GM19467 (cell line): ENCODE results near the gene PDE1A.

Source experiments
- ATAC-seq: cut with Tn5 transposase; IDR thresholded peaks from one replicate; pipeline ENCODE4 v1.9.1; 2021; ENCODE audit warnings: mild to moderate bottlenecking, moderate library complexity; ENCODE audit not compliant: unreplicated experiment

PDE1A gene

DNA sequence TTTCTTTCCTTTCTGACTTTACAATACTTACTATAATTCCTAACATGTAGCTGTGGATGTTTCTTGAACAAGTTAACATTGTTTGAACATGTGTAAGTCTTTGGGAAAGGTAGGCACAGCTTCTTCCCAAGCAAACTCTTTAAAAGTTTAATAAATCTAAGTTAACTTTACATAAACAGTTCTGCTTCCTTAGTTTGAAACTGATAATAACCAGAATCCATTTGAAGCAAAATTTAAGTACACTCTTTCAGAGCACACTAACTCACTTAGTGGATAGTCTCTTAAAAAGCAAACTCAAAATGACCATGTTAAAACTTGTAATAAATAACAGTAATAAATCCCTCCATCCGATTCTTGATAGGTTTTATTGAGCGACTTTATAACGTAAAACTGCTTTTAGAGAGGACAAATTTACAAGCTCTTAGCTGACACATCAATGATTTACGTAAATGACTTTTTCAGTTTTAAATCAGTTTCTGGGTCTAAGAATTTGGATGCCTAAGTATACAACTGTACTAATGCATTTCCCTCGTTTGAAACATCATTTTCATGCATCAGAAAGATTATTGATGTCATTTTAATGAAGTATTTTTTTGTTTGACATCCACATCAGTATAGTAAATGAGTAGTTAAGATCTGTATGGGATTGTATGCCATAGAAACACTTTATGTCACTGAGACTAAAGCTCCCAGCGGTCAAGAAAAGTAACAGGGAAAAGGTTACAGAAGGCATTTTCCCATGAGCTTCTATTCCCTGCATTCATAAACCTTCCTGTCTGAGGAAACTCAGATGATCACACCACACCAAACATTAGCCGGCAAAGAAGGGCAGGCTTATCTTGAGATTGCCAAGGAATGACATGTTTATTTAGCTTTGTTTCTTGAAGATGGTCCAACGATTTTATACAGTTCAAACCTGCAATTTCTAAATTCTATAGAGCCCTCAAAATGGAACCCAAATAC, 67.5 kb downstream of the PDE1A start:
- ATAC-seq, result no peak

DNA sequence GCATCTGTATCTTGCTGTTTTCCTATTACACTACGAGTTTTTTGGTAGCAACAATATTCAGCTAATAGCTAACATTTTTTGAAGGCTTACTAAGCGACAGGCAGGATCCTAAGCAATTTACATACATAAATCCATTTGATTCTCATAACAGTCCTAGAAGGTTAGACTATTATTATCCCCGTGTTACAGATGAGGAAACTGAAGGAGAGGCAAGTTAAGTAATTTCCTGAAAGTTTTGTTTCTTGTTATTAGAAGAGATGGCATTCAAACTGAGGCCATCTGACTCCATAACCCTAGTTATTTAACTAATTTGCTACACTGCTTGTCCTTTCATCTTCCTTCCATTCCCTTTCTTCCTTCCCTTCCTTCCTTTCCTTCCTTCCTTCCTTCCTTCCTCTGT, 68.2 kb downstream of the PDE1A start:
- no peak for ATAC-seq

DNA sequence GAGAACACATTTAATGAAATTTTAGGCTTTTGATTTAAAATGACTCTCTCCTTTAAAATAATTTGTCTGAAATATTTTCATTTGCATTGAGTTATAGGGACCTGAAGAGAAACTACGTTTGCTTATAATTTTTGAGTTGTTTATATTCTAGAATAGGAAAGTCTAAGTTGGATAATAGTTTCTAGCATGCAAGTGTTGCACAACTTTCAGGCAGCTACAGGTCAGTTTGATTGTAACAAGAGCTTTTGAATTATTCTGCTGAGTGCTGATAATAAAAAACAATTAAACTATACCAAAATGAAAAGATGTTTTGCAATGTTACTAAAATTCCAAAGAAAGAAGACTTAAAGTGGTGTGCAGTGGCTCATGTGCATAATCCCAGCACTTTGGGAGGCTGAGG, 71.0 kb downstream of the PDE1A start:
- ATAC-seq, result no peak

DNA sequence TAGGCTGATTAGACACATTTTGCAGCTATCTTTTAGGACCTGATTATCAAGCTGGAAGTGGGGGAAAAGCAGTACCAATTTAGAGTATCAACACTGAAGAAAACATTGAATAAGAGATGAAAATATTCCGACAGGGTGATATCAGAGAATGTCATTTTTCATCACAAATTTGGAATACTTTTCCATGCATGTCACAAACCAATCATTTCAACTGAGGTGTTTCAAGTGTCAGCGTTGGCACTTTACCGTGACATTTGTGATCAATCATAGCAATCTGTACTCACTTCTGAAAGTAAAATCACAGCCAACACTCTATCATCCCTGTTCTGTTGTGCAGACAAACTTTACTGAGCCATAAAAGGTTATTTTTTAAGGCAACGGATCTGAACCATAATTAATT, 75.4 kb downstream of the PDE1A start:
- ATAC-seq, result no peak

DNA sequence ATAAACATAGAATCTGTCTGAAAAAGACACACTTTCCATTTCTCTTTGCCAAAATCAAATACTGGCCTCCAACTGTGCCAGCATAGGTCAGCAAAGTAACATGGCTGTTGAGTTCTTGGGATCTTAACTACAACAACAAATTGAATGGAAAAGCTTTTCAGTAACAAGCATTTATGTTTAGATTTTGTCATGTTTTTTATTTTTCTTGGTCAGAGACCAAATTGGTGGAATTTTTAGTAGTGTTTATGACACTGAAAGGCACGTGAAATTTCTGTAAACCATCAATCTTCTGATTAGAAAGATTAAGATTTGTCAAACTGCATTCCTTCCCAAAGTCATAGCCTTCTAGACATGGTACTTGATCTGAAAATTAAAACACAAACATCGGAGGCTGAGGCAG, 77.6 kb downstream of the PDE1A start:
- no peak for ATAC-seq

DNA sequence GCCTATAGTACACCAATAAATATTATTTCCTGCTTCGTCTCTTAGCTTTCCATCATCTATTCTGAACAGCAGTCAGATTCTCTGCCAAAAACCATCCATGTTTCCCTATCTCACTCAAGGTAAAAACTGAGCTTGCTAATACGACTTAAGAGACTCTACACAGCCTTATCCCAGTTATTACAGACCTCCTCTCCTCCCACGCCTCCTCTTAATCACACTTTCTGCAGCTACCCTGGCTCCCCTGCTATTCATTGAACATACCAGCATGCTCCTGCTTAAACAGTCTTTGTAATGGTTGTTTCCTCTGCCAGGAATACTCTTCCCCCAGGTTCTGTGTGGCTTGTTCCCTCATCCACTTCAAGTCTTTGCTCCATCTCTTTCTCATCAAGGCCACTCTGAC, 81.5 kb downstream of the PDE1A start:
- no peak for ATAC-seq

DNA sequence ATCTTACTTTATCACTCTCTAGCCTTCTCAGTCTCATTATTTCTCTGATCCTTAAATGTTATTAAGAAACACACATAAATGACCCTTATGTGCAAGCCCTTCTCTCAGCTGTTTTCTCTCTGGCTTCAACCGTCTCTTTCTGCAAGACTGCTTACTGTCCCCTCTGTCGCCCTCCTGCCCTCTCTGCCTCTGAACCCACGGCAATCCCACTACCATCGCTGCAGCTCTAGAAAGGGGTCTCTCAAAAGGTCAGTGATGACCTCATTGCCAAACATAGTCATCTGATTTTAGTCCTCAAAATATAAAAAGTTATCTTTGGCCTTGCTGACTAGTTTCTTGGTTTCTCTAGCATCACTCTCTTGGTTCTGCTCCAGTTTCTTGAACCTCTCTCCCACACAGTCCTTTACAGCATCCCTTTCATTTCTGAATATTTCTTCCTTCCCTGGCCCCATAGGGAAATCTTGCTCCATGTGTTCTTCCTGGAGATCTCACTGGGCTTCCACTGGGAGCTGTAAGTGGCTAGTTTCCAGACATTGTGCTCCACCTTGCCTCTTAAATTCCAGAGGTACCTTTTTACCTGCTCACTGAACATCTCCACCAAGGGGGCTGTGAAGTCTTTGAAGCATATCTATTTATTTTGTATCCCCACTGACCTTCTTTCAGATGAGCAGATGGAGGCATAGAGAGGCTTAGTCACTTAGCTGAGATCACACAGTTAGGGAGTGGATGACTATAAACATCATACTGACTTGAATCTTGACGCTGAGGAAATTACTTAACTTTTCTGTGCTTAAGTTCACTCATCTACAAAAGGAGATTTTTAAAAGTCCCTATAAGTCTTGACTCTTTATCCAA, 96.2 kb downstream of the PDE1A start:
- ATAC-seq, result no peak

DNA sequence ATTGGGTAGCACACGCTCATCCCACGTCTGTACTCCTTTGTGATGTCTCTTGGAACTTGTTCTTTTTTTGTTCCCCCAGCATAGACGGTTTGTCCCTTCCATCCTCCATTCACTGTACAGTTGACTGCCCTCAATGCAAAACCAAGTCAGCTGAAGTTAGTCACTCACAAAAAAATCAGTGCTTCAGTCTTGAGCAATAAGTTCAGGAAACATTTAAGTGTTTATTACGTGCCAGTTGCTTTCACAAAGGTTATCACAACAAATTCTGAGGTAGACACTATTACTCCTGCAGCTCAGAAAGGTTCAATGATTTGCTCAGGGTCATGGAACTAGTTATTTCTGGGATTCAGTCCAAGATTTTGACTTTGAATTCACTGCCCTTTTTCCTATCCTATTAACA, 102.2 kb downstream of the PDE1A start:
- ATAC-seq, result no peak

DNA sequence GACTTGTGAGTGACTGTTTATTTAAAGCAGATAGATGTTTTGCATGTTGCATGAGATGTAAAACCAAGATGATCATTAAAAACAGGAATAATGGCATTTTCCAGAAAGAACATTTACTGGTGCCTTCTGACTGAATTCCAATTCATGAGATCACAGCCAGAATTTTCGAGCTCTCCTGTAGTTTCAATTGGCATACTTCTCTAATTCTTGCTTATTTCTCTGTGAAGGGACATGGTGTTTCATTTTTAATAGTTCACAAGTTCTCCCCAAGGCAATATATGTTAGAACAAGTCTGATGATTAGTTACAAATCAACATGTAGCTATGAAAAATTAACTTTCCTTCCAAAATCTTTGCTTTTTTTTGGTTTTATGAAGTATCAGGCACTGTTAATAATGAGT, 105.7 kb downstream of the PDE1A start:
- ATAC-seq, result no peak

DNA sequence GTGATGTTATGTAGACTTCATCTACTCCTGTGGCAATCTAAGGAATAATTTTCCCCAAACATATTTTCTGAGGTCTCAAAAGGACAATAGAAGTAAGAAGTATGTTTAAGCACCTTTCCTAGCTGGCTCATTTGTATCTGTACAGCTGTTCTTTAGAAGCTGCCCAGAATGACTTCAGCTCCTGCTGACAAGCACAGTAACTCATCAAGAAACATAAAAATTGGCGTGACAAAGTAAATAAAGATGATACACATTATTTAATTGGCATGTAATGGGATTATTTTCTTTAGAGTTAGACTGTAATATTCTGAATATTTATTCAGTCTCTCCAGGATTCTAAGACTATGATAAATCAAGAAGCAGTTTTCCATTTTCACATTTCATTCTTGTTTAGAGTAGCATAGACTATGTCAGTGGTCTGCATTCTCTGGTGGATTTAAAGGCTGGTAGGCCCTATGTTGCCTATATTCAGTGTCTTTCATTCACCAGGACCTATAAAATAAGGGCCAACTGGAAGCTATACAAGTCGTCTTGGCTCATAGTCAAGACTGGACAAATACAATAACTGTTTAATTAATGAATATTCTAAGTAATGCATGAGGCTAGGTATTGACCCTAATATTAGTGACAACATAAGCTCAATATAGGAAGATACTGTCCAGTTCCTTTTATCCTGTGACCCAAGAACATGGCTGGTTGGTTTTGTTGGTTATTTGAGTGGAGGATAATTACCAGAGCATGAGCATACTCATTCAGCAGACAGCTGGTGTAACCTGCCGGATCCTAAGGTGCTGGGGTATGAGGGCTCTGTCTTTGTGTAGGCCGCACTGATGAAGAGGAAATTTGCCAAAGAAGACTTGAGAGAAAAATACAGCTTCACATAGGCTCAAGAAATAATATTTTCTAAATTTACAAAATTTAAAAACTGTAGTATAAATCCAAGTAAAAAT, 107.0 kb downstream of the PDE1A start:
- no peak for ATAC-seq

DNA sequence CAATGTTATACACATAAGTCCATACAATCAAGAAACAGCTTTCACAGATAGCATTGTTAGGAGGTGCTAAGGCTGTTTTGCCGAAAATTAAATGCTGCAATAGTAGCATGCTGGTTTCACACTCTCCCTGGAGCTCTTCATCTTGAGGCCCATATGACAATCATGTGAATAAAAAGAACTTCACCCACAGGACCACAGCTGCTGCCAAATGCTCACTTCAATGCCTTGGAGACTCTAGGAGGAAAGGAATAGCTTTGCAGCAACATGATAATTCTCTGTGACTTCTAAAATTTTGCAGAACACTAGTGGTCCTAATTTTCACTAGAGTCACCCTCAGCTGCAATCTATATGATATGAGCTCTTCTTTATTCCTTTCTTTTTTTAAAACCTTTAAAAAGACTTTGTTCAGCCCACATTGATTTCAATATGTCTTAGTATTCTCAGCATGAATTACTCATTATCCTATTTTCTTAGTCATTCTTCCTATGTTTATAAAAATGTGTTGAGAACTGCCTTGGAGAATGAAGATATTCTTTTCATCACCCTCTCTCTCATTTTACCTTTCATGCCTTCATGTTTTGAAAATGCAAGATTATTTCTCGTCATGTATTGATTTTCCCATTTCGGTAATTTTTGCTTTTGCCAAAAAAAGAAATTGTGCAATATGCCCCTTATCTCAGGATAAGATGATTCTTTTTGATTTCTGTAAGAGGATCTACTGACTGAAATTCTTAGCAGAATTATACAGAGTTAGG, 108.2 kb downstream of the PDE1A start:
- ATAC-seq, result no peak

DNA sequence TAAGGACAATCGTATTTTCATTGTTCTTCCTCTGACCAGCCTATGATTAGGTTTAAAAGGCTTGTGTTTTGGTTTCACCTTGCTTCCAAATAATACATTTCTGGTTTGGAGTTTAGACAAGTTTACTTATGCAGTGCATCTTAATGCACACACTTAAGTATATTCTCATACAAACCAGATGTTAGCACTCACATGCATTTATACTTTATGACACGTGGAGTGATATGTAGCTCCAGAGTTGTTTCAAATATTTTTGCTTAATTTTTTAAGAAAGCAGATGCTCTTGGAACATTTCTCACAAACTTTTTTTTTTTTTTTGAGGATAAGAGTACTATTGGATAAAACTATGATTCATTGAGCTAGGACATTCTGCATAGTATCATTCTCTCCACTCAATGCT, 109.9 kb downstream of the PDE1A start:
- no peak for ATAC-seq

DNA sequence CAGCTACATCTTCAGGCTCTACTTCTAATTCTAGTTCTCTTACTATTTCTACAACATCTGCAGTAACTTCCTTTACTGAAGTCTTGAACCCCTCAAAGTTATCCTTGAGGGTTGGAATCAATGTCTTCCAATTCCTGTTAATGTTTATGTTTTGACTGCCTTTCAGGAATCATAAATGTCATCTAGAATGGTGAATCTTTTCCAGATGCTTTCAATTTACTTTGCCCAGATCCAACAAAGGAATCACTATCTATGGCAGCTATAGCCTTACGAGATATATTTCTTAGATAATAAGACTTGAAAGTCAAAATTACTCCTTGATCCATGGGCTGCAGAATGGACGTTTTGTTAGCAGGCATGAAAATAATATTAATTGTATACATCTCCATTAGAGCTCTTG, 123.9 kb downstream of the PDE1A start:
- no peak for ATAC-seq

DNA sequence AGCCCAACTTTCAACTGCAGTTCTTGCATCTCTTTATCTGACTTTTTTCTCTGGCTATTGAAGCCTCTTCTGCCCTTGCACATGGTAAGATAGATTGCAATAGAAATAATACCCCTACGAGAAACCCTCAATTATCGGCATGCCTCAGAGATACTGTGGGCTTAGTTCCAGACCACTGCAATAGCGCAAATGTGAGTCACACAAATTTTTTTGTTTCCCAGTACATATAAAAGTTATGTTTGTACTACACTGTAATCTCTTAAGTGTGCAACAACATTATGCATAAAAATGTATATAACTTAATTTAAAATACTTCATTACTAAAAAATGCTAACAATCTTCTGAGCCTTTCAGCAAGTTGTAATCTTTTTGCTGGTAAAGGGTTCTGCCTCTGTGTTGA, 124.7 kb downstream of the PDE1A start:
- ATAC-seq, result no peak

DNA sequence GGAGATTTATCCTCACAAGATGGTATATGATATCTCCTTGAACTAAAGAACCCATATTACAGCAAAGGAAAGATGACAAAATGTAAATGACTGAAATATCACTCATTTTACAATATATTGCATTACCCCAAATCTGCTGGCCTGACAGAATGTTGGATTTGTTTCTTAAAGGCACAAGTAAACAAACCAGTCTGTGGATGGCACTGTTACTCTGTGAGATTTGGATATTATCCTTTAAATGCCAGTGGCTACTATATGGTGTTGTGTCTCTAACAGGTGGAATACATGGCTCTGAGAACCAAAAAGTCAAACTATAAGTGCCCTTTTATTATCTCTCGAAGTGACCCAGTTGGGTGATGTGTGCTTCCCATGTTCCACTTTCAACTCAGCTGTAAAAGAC, 125.7 kb downstream of the PDE1A start:
- ATAC-seq, result no peak

DNA sequence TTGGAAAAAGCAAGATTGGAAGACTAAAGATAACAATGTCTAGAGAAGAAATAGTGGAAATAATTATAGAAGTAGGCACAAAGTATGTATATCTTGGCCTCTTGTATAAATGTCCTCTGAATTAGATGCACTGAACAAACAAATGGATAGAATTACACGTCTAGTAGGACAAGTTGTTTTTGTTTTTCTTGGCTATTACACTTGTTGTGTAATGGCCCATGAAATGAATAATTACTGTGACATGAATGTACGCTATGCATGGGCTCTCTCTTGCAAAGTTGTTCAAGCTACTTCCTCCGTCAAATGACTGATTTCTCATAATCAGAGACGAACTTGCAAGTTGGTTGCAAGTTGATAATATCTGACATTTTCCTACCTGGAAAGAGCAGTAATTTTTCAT, 126.2 kb downstream of the PDE1A start:
- no peak for ATAC-seq

DNA sequence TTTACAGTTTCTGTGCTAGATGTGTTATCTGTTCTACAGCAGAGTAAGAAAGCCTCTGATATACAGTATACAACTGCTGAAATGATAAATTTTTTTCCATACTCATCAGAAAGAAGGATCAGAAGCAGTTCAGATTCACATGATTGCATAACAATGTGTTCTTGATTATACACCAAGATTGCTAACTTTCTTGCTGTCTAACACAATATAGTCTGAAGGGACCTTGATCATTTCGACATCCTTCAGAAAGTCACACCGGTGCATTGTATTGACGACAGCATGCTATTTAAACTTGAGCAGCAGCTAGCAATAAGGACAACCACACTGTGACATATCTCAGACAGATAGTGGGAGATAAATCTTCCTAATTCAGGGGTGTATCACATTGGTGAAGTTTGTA, 127.2 kb downstream of the PDE1A start:
- no peak for ATAC-seq

DNA sequence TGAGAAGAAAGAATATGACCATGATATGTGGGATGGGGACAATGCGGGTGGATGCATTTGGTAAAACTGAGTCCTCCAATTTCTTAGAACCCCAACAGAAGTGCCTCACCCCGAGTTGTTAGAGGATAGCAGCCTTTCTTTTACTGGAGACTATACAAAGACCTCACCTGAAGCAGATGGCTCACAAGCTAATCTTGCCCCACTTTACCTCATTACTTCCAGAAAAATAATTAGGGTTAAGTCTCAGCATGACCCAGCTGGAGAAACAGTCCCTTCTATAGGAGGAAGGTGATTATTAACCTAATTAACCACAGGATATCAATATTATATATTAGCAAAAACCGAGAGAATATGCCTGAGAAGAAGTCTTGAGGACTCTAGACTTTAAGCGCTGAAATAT, 128.4 kb downstream of the PDE1A start:
- ATAC-seq, result no peak

DNA sequence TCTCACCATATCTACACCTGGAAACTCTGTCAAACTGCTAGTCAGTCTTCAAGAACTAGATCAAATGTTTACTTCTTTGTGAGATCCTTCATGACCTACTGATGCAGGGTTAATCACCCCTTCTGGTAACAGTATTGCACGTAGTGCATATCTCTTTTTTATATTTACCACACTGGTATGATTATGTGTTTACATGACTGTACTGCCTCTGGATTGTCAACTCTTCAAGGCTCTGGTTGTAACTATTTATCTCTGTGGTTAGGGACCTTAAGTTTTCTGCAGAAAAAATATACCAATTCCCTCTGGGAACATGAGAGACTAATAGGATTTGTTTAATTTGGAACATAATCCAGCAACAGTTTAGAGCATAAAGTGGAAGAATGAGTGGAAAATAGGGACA, 135.5 kb downstream of the PDE1A start:
- ATAC-seq, result no peak

DNA sequence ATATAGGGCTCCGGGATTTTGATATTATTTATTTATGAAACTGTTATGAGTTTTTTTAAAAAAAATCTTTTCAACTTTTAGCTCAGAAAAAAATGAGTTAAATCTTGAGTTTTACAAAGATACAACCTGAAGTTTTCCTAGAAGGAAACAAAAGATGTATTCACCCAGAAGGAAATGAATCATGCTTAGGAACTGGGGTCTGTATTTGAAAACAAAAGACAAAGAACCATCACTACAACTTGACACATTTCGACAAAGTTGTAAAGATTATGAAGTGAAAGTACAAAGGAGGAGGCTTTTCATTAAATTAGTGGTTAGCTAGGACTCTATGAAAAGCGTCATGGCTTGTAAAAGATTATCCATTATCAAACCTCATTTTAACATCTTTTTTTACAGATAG, 143.3 kb downstream of the PDE1A start:
- ATAC-seq, result no peak
